Right lobe of liver (tissue), 4 donors: ENCODE data around the gene BTBD18.

ENCODE experiments used
- POLR2A ChIP-seq: fragments of 450-650 bp; IDR thresholded peaks from one replicate; pipeline ENCODE4 v1.6.1; 2017; ENCODE audit warnings: antibody characterized with exemption, mild to moderate bottlenecking
- TF ChIP-seq, protein P1 (sequence below), 4 donors: fragments of 200-600 bp in 3 of 4; fragments of 450-650 bp in 1 of 4; IDR thresholded peaks; one replicate each; pipeline versions ENCODE4 v1.5.1 to v1.8.0; 2016 to 2022; ENCODE audit warnings: antibody characterized with exemption in 4 of 4, mild to moderate bottlenecking in 2 of 4
- donor health status: DM: no; HTN: no; CAD: no.
- donor health status: DM: no; HTN: no; CAD: no.
- donor health status: DM: no; HTN: yes; CAD: no.

- TF ChIP-seq, protein P1, sequence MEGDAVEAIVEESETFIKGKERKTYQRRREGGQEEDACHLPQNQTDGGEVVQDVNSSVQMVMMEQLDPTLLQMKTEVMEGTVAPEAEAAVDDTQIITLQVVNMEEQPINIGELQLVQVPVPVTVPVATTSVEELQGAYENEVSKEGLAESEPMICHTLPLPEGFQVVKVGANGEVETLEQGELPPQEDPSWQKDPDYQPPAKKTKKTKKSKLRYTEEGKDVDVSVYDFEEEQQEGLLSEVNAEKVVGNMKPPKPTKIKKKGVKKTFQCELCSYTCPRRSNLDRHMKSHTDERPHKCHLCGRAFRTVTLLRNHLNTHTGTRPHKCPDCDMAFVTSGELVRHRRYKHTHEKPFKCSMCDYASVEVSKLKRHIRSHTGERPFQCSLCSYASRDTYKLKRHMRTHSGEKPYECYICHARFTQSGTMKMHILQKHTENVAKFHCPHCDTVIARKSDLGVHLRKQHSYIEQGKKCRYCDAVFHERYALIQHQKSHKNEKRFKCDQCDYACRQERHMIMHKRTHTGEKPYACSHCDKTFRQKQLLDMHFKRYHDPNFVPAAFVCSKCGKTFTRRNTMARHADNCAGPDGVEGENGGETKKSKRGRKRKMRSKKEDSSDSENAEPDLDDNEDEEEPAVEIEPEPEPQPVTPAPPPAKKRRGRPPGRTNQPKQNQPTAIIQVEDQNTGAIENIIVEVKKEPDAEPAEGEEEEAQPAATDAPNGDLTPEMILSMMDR (IDR thresholded peaks at IDR 0.05), result no peak
- no peak for TF ChIP-seq POLR2A
Measured at GRCh38 chr11:57727185-57727584, 24.4 kb downstream of the BTBD18 start.
